Germinal center (tissue), 1 donor: Measurements from ENCODE around the gene NCAPD3.

Experiments
- DNase-seq: peaks from one replicate; pipeline ENCODE4 v3.0.0; 2012; ENCODE audit warnings: mixed read lengths, low spot score

The NCAPD3 gene

GRCh38 chr11:134253188-134253993, 29.6 kb upstream of the NCAPD3 start, which contains the start of the genes ACAD8 and THYN1:
ACAD8 (plus strand) TSS chr11:134253568; CDS start chr11:134253601, 33 bp downstream.
THYN1 (minus strand) TSS chr11:134253352; CDS start chr11:134252882, 470 bp downstream.
- DNase-seq, result peak; percentile 97

DNA sequence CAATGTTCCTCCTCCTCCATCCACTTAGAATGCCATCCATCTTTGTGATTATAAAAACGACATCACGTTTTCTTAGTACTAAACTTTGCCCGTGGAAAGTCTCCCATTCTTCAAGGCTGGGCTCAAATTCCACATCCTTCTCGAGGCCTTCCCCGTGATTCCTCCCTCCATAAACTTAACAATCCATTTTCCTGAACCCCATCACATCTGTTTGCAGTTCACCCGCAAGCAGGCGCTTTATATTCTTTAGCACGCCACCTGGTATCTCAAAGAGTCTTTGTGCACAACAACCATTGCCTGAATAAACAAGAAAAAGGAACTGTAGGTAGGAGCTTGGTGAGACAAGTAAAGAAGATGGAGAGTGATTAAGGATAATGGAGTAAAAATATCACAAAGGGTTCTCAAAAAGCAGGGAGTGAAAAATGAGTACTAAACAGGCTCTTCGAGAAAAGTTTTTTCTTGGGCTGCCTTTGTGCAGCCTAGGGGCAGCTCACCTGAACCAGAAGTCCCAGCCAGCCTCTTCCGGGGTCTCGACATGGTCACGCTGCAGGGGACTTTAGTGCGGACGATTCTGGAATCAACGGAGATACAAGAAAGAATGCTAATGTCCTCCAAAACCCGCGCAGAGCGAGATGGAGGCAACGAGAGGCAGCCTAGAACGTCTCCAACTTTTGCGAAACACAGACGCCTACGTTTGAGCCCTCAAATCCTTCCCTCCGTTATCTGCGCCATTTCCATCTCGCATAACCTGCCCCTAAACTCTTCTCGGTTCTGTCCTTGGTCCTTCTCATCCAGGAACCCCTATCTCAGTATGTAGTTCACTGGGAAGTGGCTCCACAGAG, 28.8 kb upstream of the NCAPD3 start:
- DNase-seq, result peak; percentile 18

GRCh38 chr11:134250675-134251074, 26.9 kb upstream of the NCAPD3 start:
- DNase-seq, result no peak

DNA sequence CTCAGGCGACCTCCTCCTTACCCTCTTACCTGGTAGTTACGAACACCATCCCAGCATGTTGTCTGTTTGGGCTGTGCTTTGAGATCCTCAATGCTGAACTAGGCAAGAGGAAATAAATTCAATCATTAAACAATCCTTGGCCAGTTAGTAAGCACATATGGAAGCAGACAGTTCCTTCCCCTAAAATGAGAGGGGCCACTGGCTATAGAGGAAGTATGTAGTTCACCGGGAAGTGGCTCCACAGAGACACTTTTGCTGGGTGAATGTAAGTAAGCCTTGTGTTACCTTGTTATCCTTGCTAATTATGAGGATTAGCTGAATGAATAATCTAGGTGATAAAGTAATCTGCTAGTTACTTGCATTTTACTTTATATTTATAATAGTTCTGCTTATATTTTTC, 26.5 kb upstream of the NCAPD3 start:
- DNase-seq, result no peak

GRCh38 chr11:134248910-134249480, 25.2 kb upstream of the NCAPD3 start:
- DNase-seq, result no peak

DNA sequence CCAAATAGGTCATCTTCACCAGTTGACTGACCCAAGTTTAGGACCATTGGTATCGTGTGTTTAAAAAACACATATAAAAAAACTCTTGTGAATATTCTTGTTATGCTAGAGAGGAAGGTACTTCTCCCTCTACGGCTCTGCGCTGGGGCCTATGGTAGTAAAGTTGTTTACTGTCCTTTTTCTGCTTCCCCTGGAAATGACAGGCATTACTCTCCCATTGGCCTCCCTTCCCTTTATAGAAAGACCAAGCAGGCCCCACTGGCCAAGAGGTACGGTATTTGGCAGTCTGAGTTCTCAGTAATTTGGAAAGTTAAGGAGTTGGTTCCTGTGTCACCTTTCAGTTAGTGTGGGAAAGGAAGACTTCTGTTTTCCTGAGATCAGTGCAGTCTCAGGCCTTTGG, 22.9 kb upstream of the NCAPD3 start:
- DNase-seq, result no peak

DNA sequence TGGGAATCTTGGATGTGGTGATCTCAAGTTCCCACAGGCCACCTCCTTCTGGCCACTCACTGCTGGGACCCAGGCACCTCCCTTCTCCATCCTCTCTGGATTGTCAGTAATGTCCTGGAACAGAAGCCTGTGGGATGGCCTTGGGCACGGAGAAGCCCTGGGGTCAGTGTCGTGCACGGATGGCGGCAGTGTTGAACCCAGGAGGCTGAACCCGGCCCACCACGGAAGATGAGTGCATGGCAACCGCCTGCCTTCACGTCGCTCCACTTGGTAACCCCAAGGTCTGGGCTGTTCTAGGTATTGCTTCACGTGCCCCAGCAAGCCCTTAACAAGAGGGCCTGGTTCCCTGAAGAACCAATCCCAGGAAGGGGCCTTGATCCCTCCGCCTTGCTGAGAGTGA, 22.3 kb upstream of the NCAPD3 start:
- no peak for DNase-seq

GRCh38 chr11:134245434-134245833, 21.7 kb upstream of the NCAPD3 start:
- DNase-seq, result no peak

GRCh38 chr11:134244593-134244992, 20.8 kb upstream of the NCAPD3 start:
- DNase-seq, result peak; percentile 48

- no peak for DNase-seq
These were observed 20.1 kb upstream of the NCAPD3 start for GRCh38 chr11:134243913-134244312.

GRCh38 chr11:134242376-134242775, 18.6 kb upstream of the NCAPD3 start:
- DNase-seq, result no peak

DNA sequence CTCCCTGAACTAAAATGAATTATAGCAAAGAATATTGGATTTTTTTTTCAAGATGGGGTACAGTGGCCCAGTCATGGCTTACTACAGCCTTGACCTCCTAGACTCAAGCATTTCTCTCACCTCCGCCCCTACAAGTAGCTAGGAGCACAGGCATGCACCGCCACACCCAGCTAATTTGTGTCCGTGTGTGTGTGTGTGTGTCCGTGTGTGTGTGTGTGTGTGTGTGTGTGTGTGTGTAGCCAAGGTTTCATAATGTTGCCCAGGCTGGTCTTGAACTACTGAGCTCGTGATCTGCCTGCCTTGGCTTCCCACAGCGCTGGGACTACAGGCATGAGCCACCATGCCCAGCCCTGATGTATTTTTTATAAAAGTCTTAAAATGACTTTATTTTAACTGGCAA, 16.8 kb upstream of the NCAPD3 start:
- DNase-seq, result no peak

DNA sequence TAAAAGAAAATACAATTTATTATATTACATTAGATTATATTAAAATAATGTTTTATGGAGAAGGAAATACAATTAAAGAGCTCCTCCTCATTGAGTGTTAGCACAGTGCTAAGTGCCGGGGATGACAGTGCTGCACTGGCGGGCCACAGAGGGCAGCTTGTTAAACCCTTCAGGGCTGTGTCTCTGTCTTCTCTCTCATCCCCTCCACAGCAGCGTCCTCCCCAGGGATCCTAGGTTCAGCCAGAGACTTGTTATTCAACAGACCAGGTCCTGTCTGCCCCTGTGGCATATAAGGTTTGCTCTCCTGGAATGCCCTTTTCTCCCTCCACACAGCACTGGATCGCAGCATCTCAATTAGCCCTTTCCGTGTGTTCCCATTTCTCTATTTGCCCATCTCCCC, 15.2 kb upstream of the NCAPD3 start:
- DNase-seq, result no peak

DNA sequence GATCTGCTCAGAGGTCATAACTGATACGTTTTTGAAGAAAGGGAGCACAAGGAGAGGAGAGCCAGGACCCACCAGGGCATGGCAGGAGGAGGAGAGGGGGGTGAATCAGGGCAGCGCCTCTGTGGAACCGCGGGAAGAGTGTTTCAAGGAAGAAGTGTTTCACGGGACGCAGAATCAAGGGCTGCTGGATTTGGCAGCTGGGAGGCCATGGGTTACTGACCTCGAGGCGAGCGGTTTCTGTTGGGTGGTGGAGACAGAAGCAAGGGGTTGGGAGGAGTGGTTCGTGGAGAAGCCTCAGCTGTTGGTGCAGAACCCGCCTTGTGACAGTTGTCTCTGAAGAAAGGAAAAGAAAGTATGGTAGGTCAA, 13.8 kb upstream of the NCAPD3 start:
- no peak for DNase-seq

DNA sequence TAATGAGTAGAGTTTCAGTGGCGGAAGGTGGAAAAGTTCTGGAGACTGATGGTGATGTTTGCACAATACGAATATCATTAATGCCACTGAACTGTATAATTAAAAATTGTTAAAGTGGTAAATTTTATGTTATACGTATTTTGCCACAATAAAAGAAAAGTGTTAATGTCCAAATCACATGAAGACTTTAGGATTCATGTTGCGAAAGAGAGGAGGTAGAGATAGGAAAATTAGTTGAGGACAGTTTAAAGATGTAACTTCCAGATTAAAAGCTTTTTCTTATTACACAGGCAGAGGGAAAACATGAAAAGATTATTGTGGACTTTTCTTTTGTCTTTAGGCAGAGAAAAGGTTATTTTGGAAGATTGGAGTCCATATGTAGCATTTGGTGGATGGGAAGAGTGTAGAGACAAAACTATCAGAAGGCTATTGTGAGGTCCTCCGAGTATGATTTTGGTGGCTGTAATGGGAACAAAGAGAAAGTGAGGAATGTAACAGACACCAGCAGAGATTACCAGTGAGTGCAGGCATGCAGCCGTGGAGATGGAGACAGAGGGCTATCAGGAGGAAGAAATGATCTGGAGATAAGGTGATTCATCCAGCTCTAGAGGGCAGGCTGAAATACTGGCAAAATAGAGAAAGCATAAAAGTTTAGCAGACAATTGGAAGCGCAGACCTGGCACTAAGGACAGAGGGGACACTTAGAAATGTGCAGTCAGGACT, 13.2 kb upstream of the NCAPD3 start:
- DNase-seq, result no peak

DNA sequence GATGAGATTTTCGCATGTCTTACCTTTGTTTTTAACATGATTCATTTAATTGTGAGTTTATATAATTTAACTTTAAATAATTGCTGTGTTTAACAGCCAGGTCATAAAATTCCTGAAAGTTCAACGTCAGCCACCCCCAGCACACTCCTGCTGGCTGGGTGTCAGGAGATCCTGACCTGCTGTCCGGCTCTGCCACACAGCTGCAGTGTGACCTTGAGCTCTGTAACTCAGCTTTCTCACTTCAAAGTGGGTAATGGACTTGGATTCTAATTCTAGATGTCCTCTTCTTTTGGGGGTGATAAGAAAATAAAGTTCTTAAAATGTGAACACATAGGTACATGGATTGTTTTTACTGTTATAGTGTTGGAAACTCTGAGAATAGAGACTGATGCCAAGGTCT, 11.6 kb upstream of the NCAPD3 start:
- DNase-seq, result no peak

- DNase-seq, result no peak
These were observed 10.0 kb upstream of the NCAPD3 start for GRCh38 chr11:134233729-134234179.

DNA sequence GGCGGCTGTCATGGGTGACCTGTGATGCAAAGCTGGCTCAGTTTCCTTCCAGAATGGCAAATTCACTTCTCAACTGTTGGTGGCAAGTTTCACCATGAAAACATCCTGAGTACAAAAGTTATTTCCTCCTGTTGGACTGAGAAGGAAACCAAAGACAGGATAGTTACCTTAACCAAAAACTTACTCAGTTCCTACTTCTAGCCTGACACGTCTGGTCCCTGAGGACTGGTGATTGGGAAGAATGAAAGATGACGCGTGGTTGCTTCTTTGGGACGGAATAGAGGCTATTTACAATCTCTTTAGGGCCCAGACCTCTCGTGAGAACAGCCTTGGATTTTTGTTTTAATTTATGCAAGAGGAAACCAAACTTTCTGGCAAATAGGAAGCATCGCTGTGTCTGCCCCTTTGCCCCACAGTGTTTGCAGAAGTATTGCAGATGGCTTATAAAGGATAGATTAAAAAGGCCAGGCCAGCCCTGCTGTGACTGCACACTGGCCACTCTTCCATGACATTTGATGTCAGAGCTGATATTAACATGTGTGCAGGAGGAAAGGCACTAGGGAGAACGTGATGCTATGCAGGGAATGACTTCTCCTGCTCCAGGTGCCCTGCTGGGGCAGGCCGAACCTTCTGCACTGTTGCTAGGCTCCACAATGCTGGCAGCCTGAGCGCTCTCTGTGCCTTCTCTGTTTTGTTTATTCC, 8.3 kb upstream of the NCAPD3 start:
- no peak for DNase-seq

DNA sequence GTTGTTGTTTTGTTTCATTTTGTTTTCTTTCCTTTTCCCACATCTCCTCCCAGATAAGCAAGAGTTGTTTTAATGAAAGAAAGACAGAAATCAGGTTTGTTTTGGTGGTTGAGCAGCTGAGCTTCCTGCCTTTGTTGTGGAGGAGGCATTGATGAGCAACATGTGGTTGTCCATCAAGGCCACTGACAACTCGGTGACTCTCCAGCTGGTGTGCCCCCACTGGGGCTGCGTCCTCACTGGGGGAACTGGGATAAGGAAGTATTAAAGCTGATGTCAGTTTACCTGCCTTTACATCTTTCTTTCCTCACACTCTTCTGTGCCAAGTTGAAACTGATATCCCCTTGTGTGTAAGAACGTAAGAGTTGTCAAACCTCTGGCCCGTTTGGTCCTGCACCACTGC, 6.6 kb upstream of the NCAPD3 start:
- DNase-seq, result no peak

DNA sequence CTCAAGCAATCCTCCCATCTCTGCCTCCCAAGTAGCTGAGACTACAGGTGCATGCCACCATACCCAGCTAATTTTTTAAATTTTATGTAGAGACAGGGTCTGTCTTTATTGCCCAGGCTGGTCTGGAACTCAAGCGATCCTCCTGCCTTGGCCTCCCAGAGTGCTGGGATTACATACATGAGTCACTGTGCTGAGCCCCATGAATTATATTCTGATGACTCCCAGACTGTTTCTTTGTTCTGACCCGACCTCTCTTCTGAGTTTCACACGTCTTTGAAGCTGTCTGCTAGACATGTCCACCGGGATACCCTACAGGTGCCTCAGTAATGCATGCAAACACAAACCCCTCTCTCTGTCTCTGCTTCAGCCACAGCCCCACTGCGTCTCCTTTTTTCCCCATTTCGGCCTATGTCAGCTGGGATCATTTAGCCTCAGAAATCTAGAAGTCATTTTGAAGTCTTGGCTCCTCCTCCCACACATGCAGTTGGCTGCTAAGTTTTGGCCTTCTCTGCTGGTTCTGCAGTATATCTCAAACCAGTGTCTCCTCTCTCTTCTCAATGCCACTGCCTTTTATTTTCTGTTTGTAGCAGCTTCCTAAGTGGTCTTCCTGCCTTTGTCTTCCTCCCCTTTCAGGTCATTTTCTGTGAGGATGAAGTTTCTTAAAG, 5.5 kb upstream of the NCAPD3 start:
- no peak for DNase-seq

- peak; percentile 60 for DNase-seq
These were observed 4.9 kb upstream of the NCAPD3 start for GRCh38 chr11:134228625-134229024.
